ENCODE results near the gene SPG21.

SPG21 gene

GRCh38 chr15:65006876-65007275 lies 17.2 kb upstream of the SPG21 start:
- Histone ChIP-seq H3K27me3 (ENCODE audit: control insufficient read depth in 3 of 3, insufficient read depth in 3 of 3, low read depth in 1 of 3, low read length in 3 of 3) (no peaks in the 10 kb centered on the region), H3K36me3 (replicated peaks in 1 of 2; ENCODE audit: control insufficient read depth in 2 of 2, insufficient read depth in 2 of 2, low read length in 2 of 2) (peaks cover 2 to 59% of the 10 kb centered on the region in 2 donors), H3K18ac (ENCODE audit: low read length) (no peak overlapping the region), H2BK15ac (ENCODE audit: low read length) (no peak overlapping the region), H2BK5ac (ENCODE audit: low read length) (no peak overlapping the region), H3K23ac (ENCODE audit: low read depth, low read length, poor library complexity) (no peak overlapping the region), H2AFZ (ENCODE audit: low read length) (no peak overlapping the region), H3K4me1 (ENCODE audit: control insufficient read depth in 2 of 2, insufficient read depth in 1 of 2, low read depth in 1 of 2, low read length in 2 of 2) (no peaks in the 10 kb centered on the region), H3K14ac (ENCODE audit: low read length) (no peak overlapping the region), H3K27ac (replicated peaks; ENCODE audit: low read length) (no peak overlapping the region), H3K9me3 (replicated peaks in 1 of 2; ENCODE audit: control insufficient read depth in 2 of 2, insufficient read depth in 1 of 2, low read depth in 1 of 2, low read length in 2 of 2) (peaks cover 0 to 12% of the 10 kb centered on the region in 2 donors), H3K4me2 (ENCODE audit: insufficient read depth, low read length, poor library complexity, severe bottlenecking) (no peak overlapping the region), H2BK120ac (ENCODE audit: low read depth, low read length) (no peak overlapping the region), H3K79me1 (ENCODE audit: low read depth, low read length) (no peaks in the 10 kb centered on the region), H3K9ac (ENCODE audit: low read depth, low read length, poor library complexity) (no peak overlapping the region), H3K4ac (ENCODE audit: low read length) (no peak overlapping the region), H3K4me3 (ENCODE audit: low read length in 2 of 2) (no peak overlapping the region), H4K91ac (ENCODE audit: low read depth, low read length, poor library complexity) (no peak overlapping the region), H2AK5ac (ENCODE audit: low read depth, low read length) (no peak overlapping the region), H4K8ac (ENCODE audit: low read depth, low read length) (no peak overlapping the region), H2BK12ac (ENCODE audit: low read length) (no peak overlapping the region)
- WGBS, 2 donors (ENCODE audit: extremely low coverage in 2 of 2, insufficient read length in 2 of 2, insufficient replicate concordance in 1 of 2): no CpG with 5 or more reads among the region's 3 CpGs
- no peak for DNase-seq (ENCODE audit: low spot score)

GRCh38 chr15:65004993-65005392 lies 15.3 kb upstream of the SPG21 start:
- peaks cover 2 to 51% of the 10 kb centered on the region in 2 donors for H3K36me3 ChIP-seq (replicated peaks in 1 of 2; ENCODE audit: control insufficient read depth in 2 of 2, insufficient read depth in 2 of 2, low read length in 2 of 2)
- H3K18ac ChIP-seq (ENCODE audit: low read length): no peak overlapping the region
- H3K4me2 ChIP-seq (ENCODE audit: insufficient read depth, low read length, poor library complexity, severe bottlenecking): no peak overlapping the region
- H2AK5ac ChIP-seq (ENCODE audit: low read depth, low read length): no peak overlapping the region
- no peak overlapping the region for H3K9ac ChIP-seq (ENCODE audit: low read depth, low read length, poor library complexity)
- H3K14ac ChIP-seq (ENCODE audit: low read length): no peak overlapping the region
- H3K23ac ChIP-seq (ENCODE audit: low read depth, low read length, poor library complexity): no peak overlapping the region
- H4K8ac ChIP-seq (ENCODE audit: low read depth, low read length): no peak overlapping the region
- no peak overlapping the region for H2BK15ac ChIP-seq (ENCODE audit: low read length)
- no peak for DNase-seq (ENCODE audit: low spot score)
- no peak overlapping the region for H2AFZ ChIP-seq (ENCODE audit: low read length)
- H3K27me3 ChIP-seq (ENCODE audit: control insufficient read depth in 3 of 3, insufficient read depth in 3 of 3, low read depth in 1 of 3, low read length in 3 of 3): no peaks in the 10 kb centered on the region
- H3K79me1 ChIP-seq (ENCODE audit: low read depth, low read length): no peaks in the 10 kb centered on the region
- no peaks in the 10 kb centered on the region for H3K4me1 ChIP-seq (ENCODE audit: control insufficient read depth in 2 of 2, insufficient read depth in 1 of 2, low read depth in 1 of 2, low read length in 2 of 2)
- H2BK12ac ChIP-seq (ENCODE audit: low read length): no peak overlapping the region
- H2BK5ac ChIP-seq (ENCODE audit: low read length): no peak overlapping the region
- WGBS, 2 donors (ENCODE audit: extremely low coverage in 2 of 2, insufficient read length in 2 of 2, insufficient replicate concordance in 1 of 2): no CpG with 5 or more reads among the region's 3 CpGs
- peaks cover 0 to 12% of the 10 kb centered on the region in 2 donors for H3K9me3 ChIP-seq (replicated peaks in 1 of 2; ENCODE audit: control insufficient read depth in 2 of 2, insufficient read depth in 1 of 2, low read depth in 1 of 2, low read length in 2 of 2)
- H3K27ac ChIP-seq (replicated peaks; ENCODE audit: low read length): no peak overlapping the region
- no peak overlapping the region for H3K4me3 ChIP-seq (ENCODE audit: low read length in 2 of 2)
- H4K91ac ChIP-seq (ENCODE audit: low read depth, low read length, poor library complexity): no peak overlapping the region
- no peak overlapping the region for H3K4ac ChIP-seq (ENCODE audit: low read length)
- H2BK120ac ChIP-seq (ENCODE audit: low read depth, low read length): no peak overlapping the region

GRCh38 chr15:64997745-64998375 lies 8.1 kb upstream of the SPG21 start:
- DNase-seq (ENCODE audit: low spot score): no peak
- Histone ChIP-seq H2BK5ac (ENCODE audit: low read length) (no peak overlapping the region), H4K91ac (ENCODE audit: low read depth, low read length, poor library complexity) (no peak overlapping the region), H3K4ac (ENCODE audit: low read length) (no peak overlapping the region), H3K27ac (replicated peaks; ENCODE audit: low read length) (no peak overlapping the region), H2AFZ (ENCODE audit: low read length) (no peak overlapping the region), H3K79me1 (ENCODE audit: low read depth, low read length) (no peaks in the 10 kb centered on the region), H3K4me1 (ENCODE audit: control insufficient read depth in 2 of 2, insufficient read depth in 1 of 2, low read depth in 1 of 2, low read length in 2 of 2) (no peaks in the 10 kb centered on the region), H2BK12ac (ENCODE audit: low read length) (no peak overlapping the region), H3K23ac (ENCODE audit: low read depth, low read length, poor library complexity) (no peak overlapping the region), H2AK5ac (ENCODE audit: low read depth, low read length) (no peak overlapping the region), H3K27me3 (ENCODE audit: control insufficient read depth in 3 of 3, insufficient read depth in 3 of 3, low read depth in 1 of 3, low read length in 3 of 3) (no peaks in the 10 kb centered on the region), H3K4me3 (ENCODE audit: low read length in 2 of 2) (no peak overlapping the region), H3K4me2 (ENCODE audit: insufficient read depth, low read length, poor library complexity, severe bottlenecking) (no peak overlapping the region), H2BK120ac (ENCODE audit: low read depth, low read length) (no peak overlapping the region), H3K9ac (ENCODE audit: low read depth, low read length, poor library complexity) (no peak overlapping the region), H3K36me3 (replicated peaks in 1 of 2; ENCODE audit: control insufficient read depth in 2 of 2, insufficient read depth in 2 of 2, low read length in 2 of 2) (peaks cover 0 to 14% of the 10 kb centered on the region in 2 donors), H2BK15ac (ENCODE audit: low read length) (no peak overlapping the region), H3K18ac (ENCODE audit: low read length) (no peak overlapping the region), H3K9me3 (replicated peaks in 1 of 2; ENCODE audit: control insufficient read depth in 2 of 2, insufficient read depth in 1 of 2, low read depth in 1 of 2, low read length in 2 of 2) (no peaks in the 10 kb centered on the region), H3K14ac (ENCODE audit: low read length) (no peak overlapping the region), H4K8ac (ENCODE audit: low read depth, low read length) (no peak overlapping the region)
- WGBS, 2 donors (ENCODE audit: extremely low coverage in 2 of 2, insufficient read length in 2 of 2, insufficient replicate concordance in 1 of 2): no CpG with 5 or more reads among the region's 4 CpGs

GRCh38 chr15:64997066-64997465 lies 7.4 kb upstream of the SPG21 start:
- H3K23ac ChIP-seq (ENCODE audit: low read depth, low read length, poor library complexity): no peak overlapping the region

More at GRCh38 chr15:64997066-64997465, 7.4 kb upstream of the SPG21 start:
- H3K14ac ChIP-seq (ENCODE audit: low read length): no peak overlapping the region
- no peak overlapping the region for H3K27ac ChIP-seq (replicated peaks; ENCODE audit: low read length)
- no peak overlapping the region for H2BK5ac ChIP-seq (ENCODE audit: low read length)
- no peak overlapping the region for H3K18ac ChIP-seq (ENCODE audit: low read length)
- H3K79me1 ChIP-seq (ENCODE audit: low read depth, low read length): no peaks in the 10 kb centered on the region
- no peak overlapping the region for H3K4me2 ChIP-seq (ENCODE audit: insufficient read depth, low read length, poor library complexity, severe bottlenecking)
- no peak overlapping the region for H2BK12ac ChIP-seq (ENCODE audit: low read length)
- H2BK120ac ChIP-seq (ENCODE audit: low read depth, low read length): no peak overlapping the region
- no peak overlapping the region for H3K9ac ChIP-seq (ENCODE audit: low read depth, low read length, poor library complexity)
- no CpG with 5 or more reads among the region's 5 CpGs for WGBS, 2 donors (ENCODE audit: extremely low coverage in 2 of 2, insufficient read length in 2 of 2, insufficient replicate concordance in 1 of 2)
- H2BK15ac ChIP-seq (ENCODE audit: low read length): no peak overlapping the region
- H2AK5ac ChIP-seq (ENCODE audit: low read depth, low read length): no peak overlapping the region
- no peak overlapping the region for H3K4ac ChIP-seq (ENCODE audit: low read length)
- DNase-seq (ENCODE audit: low spot score): no peak
- peaks cover 0 to 7% of the 10 kb centered on the region in 2 donors for H3K36me3 ChIP-seq (replicated peaks in 1 of 2; ENCODE audit: control insufficient read depth in 2 of 2, insufficient read depth in 2 of 2, low read length in 2 of 2)
- no peak overlapping the region for H3K4me3 ChIP-seq (ENCODE audit: low read length in 2 of 2)
- H3K4me1 ChIP-seq (ENCODE audit: control insufficient read depth in 2 of 2, insufficient read depth in 1 of 2, low read depth in 1 of 2, low read length in 2 of 2): no peaks in the 10 kb centered on the region
- H4K91ac ChIP-seq (ENCODE audit: low read depth, low read length, poor library complexity): no peak overlapping the region
- H3K9me3 ChIP-seq (replicated peaks in 1 of 2; ENCODE audit: control insufficient read depth in 2 of 2, insufficient read depth in 1 of 2, low read depth in 1 of 2, low read length in 2 of 2): no peaks in the 10 kb centered on the region
- H4K8ac ChIP-seq (ENCODE audit: low read depth, low read length): no peak overlapping the region
- no peaks in the 10 kb centered on the region for H3K27me3 ChIP-seq (ENCODE audit: control insufficient read depth in 3 of 3, insufficient read depth in 3 of 3, low read depth in 1 of 3, low read length in 3 of 3)
- H2AFZ ChIP-seq (ENCODE audit: low read length): no peak overlapping the region
